ENCODE measurements around the gene BUD31. TPM values are rescaled to one million over a fixed set of nuclear protein-coding genes. Genes with fewer than 3 reads are reported as not detected.
A peak's percentile ranks its signal among the peaks of the same experiment; 100 is the strongest.
"Not testable (repeated sequence)": the region's sequence is repeated elsewhere in the genome, so short reads cannot be mapped to it uniquely, and the experiment has no call there.

Gene BUD31
- total and polyA plus RNA-seq, 5 experiments from 2014 or later, result 61.7 to 216 (median 151) TPM

DNA sequence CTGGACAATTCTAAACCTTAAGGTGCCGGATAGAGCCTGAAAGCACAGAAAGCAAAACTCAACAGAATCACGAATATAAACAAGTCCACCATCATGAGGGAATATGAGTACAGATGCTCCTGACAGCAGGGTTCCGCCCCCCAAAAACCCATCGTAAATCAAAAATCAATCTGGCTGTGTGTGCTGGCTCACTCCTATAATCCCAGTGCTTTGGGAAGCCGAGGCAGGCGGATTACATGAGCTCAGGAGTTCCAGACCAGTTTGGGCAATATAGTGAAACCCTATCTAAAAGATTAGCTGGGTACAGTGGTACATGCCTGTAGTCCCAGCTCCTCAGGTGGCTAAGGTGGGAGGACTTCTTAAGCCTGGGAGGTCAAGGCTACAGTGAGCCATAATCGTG, 12.2 kb downstream of the BUD31 start:
- peak overlapping the region in 2 of 10 donors; percentile 51 to 69 for H3K27ac Mint-ChIP-seq
- DNase-seq (no peak), ATAC-seq (peak in 1 of 2 donors; percentile 13)
- no peak overlapping the region for H3K4me3 Mint-ChIP-seq
- no peaks in the 10 kb centered on the region for H3K9me3 Mint-ChIP-seq
- POLR2A ChIA-PET, result no interaction called here
- H3K27me3 Mint-ChIP-seq, result no peaks in the 10 kb centered on the region
- H3K4me1 Mint-ChIP-seq, result peaks cover 0 to 7% (median 2%) of the 10 kb centered on the region in 4 donors
- H3K36me3 Mint-ChIP-seq, result peaks cover 0 to 85% (median 8%) of the 10 kb centered on the region in 3 donors

DNA sequence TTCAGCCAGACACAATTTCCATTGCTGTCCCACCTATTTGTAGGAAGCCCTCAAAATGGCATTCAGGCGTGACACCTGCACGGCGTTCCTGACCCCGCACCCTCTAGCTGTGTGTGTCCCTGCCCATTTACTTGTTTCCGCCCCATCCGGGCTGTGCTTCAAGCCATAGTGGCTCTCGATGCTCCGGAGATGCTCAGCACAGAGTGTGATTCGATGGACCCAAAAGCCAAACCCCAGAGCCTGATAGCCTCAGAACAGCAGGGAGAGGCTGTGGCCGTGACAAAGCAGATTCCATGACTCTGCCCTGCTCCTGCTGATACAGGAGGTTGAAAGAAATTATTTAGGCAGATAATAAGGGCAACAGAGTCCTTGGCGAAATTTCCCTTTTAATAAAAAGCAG, 13.4 kb downstream of the BUD31 start:
- peaks cover 0 to 7% (median under 1%) of the 10 kb centered on the region in 4 donors for H3K4me1 Mint-ChIP-seq
- POLR2A ChIA-PET, result interaction anchor here (0.6 to 0.7 kb wide), 4 partner anchors 16 to 105 kb away, joined by 3 to 4 read pairs (median 4); no protein-coding TSS in a partner anchor
- H3K9me3 Mint-ChIP-seq, result no peaks in the 10 kb centered on the region
- H3K36me3 Mint-ChIP-seq, result peaks cover 0 to 77% (median 5%) of the 10 kb centered on the region in 3 donors
- H3K27me3 Mint-ChIP-seq, result no peaks in the 10 kb centered on the region
- DNase-seq (no peak), ATAC-seq (no peak)
- no peak overlapping the region for H3K4me3 Mint-ChIP-seq
- H3K27ac Mint-ChIP-seq, result peak overlapping the region in 6 of 10 donors; percentile 14 to 90 (median 64)

DNA sequence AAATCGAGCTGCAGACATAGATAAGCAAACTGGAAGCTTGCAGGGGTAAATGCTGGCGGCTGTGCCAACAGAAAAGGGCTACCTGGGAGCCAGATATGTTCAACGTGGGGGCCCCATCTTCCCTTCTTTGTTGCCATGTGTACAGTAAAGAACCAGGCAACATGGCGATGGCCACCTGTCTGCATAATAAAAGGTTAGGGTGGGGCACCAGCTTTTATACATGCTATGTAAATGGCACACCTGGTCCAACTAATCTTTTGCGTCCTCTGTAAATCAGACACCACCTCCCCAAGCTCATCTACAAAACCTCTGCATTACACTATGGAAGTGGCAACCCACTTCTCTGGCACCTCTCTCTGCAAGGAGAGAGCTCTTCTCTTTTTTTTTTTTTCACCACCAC, 13.9 kb downstream of the BUD31 start:
- H3K27ac Mint-ChIP-seq, result peak overlapping the region in 3 of 10 donors; percentile 17 to 61 (median 55)
- no peaks in the 10 kb centered on the region for H3K9me3 Mint-ChIP-seq
- ATAC-seq (no peak), DNase-seq (no peak)
- H3K4me3 Mint-ChIP-seq, result no peak overlapping the region
- no peaks in the 10 kb centered on the region for H3K27me3 Mint-ChIP-seq
- peaks cover 0 to 72% (median under 1%) of the 10 kb centered on the region in 3 donors for H3K36me3 Mint-ChIP-seq
- POLR2A ChIA-PET, result interaction anchor here (0.6 to 0.7 kb wide), 4 partner anchors 15 to 105 kb away, joined by 3 to 4 read pairs (median 4); no protein-coding TSS in a partner anchor
- H3K4me1 Mint-ChIP-seq, result peaks cover 0 to 4% (median under 1%) of the 10 kb centered on the region in 4 donors

DNA sequence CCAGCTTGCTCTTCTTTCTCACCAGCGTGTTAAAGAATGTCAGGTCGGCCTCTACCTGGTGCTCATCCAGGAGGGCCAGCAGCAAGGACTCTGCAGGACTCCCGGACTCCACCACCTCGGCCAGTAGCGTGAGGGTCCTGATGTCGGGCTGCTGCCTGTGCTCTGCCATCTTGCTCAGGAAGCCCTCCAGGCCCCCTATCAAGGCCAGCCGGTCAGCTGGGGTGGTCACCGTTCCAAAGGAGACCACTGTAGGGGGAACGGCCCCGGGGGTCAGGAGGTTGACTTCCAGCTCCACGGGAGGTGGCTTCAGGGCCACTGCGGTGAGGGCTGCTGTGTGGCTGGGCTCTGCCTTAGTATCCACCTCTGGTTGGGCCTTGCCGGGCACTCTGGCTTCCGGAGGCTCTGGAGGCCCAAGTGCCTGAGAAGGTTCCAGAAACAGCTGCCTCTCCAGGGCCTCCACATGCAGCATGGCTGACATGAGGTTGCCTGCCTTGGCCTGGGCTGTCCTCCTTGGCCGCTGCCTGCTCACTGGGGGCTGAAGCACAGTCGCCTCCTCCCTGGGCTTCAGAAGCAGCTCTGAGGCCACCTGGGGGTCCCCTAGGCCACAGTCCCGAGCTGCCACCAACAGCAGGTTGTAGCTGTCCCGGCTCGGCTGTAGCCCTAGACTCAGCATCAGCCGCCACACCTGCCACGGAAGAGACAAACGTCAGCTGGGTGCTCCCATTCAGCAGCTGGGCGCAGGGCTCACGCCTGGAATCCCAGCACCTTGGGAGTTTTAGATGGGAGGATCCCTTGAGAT, 16.4 kb downstream of the BUD31 start:
- DNase-seq (no peak), ATAC-seq (no peak)
- POLR2A ChIA-PET, result interaction anchor here (0.9 to 1.1 kb wide), 2 partner anchors 25 to 53 kb away, joined by 3 to 6 read pairs; no protein-coding TSS in a partner anchor
- peaks cover 0 to 14% (median under 1%) of the 10 kb centered on the region in 4 donors for H3K4me1 Mint-ChIP-seq
- H3K4me3 Mint-ChIP-seq, result no peak overlapping the region
- H3K27me3 Mint-ChIP-seq, result no peaks in the 10 kb centered on the region
- no peaks in the 10 kb centered on the region for H3K9me3 Mint-ChIP-seq
- H3K36me3 Mint-ChIP-seq, result peaks cover 0 to 59% (median 1%) of the 10 kb centered on the region in 3 donors
- peak overlapping the region in 2 of 10 donors; percentile 40 to 77 for H3K27ac Mint-ChIP-seq

DNA sequence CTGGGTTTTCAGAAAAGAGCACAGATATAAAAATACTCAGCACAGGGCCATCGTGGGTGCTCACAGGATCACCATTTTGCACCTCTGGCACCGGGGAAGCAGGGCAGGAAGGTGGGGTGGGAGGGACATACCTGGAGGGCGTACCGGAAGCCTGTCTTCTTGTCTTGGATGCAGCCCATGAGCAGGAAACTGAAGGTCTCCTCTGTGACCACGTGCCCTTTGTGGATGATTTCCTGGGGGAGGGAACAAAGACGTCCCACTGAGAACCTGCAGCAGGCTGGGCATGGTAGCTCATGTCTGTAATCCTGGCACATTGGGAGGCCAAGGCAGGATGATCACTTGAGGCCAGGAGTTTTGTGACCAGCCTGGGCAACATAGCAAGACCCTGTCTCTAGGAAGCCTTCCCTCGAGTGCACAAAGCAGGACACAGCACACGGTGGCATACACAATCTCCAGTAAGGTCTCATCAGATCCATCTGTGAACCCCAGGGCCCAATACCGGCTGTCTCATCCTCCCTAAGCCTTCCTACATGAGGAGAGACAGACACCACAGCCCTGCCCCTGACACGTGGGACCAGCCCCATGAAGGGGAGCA, 20.3 kb downstream of the BUD31 start:
- Mint-ChIP-seq H3K9me3 (no peaks in the 10 kb centered on the region), H3K36me3 (peaks cover 0 to 64% (median 6%) of the 10 kb centered on the region in 3 donors), H3K27me3 (no peaks in the 10 kb centered on the region), H3K4me1 (peaks cover 0 to 9% (median 1%) of the 10 kb centered on the region in 4 donors), H3K27ac (peak overlapping the region in 7 of 10 donors; percentile 40 to 84 (median 76)), H3K4me3 (peak overlapping the region in 2 of 10 donors; percentile 11 to 13)
- POLR2A ChIA-PET, result no interaction called here
- DNase-seq (peak in 5 of 10 donors; percentile 8 to 40 (median 25)), ATAC-seq (peak; percentile 69 to 87)

DNA sequence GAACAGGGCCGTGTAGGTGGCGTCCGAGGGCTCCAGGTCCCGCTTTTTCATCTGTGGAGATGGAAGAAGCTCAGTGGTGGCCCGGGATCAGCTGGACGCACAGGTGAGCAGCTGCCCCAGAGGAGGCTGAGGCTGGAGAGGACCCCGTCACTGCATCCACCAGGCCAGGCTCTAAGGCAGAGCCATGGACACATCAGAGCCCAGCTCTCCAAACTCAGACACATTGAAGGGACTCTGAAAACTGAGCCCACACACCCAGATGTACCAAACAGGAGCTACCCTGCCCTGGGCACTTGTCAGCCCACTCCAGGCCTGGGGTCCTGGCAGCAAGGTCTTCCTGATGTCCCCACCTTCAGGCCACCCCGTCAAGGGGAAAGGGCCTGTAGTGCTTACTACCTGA, 21.0 kb downstream of the BUD31 start:
- Mint-ChIP-seq H3K36me3 (peaks cover 0 to 66% (median 6%) of the 10 kb centered on the region in 3 donors), H3K9me3 (no peaks in the 10 kb centered on the region), H3K4me1 (peaks cover 0 to 9% (median 1%) of the 10 kb centered on the region in 4 donors), H3K4me3 (no peak overlapping the region), H3K27ac (no peak overlapping the region), H3K27me3 (no peaks in the 10 kb centered on the region)
- DNase-seq (no peak), ATAC-seq (no peak)
- POLR2A ChIA-PET, result no interaction called here

DNA sequence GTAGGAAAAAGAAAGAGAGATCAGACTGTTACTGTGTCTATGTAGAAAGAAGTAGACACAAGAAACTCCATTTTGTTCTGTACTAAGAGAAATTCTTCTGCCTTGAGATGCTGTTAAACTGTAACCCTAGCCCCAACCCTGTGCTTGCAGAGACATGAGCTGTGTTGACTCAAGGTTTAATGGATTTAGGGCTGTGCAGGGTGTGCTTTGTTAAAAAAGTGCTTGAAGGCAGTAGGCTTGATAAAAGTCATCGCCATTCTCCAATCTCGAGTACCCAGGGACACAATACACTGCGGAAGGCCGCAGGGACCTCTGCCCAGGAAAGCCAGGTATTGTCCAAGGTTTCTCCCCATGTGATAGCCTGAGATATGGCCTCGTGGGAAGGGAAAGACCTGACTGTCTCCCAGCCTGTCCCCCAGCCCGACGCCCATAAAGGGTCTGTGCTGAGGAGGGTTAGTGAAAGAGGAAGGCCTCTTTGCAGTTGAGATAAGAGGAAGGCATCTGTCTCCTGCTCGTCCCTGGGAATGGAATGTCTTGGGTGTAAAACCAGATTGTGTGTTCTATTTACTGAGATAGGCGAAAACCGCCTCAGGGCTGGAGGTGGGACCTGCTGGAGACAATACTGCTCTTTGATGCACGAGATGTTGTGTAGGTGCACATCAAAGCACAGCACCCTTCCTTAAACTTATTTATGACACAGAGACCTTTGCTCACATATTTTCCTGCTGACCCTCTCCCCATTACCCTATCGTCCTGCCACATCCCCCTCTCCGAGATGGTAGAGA, 23.2 kb downstream of the BUD31 start:
- ATAC-seq, POLR2A ChIA-PET, H3K9me3 Mint-ChIP-seq, H3K4me3 Mint-ChIP-seq, H3K27me3 Mint-ChIP-seq: not testable (repeated sequence)
- peak in 1 of 10 donors; percentile 15 for DNase-seq
- Mint-ChIP-seq H3K27ac (peak overlapping the region in 2 of 10 donors; percentile 53 to 58), H3K36me3 (peaks cover 0 to 58% (median 9%) of the 10 kb centered on the region in 3 donors), H3K4me1 (peaks cover 0 to 14% (median 5%) of the 10 kb centered on the region in 4 donors)

DNA sequence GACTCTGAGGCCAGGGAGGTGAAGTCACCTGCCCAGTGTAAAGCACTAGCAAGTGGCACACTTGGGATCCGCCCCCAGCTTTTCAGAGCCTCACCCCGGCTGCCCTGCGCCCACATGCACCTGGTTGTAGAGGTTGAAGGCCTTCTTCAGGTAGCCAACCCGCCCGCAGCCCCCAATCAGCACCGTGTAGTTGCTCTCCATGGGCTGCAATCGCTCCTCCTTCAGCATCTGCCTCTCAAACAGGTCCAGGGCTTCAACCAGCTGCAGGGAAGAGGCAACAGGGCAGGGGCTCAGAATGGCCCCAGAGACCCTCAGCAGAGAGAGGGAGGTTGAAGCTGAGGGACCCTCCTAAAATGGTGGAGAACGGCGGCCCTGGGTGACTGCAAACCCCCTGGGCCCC, 24.4 kb downstream of the BUD31 start:
- Mint-ChIP-seq H3K4me3 (no peak overlapping the region), H3K9me3 (no peaks in the 10 kb centered on the region), H3K27me3 (no peaks in the 10 kb centered on the region), H3K4me1 (peaks cover 0 to 22% (median 11%) of the 10 kb centered on the region in 4 donors), H3K36me3 (peaks cover 0 to 53% (median 9%) of the 10 kb centered on the region in 3 donors), H3K27ac (peak overlapping the region in 2 of 10 donors; percentile 53 to 68)
- ATAC-seq (no peak), DNase-seq (peak in 1 of 10 donors; percentile 58)
- POLR2A ChIA-PET, result interaction anchor here (0.5 to 0.6 kb wide), 2 partner anchors 17 to 54 kb away, joined by 3 to 5 read pairs; no protein-coding TSS in a partner anchor

DNA sequence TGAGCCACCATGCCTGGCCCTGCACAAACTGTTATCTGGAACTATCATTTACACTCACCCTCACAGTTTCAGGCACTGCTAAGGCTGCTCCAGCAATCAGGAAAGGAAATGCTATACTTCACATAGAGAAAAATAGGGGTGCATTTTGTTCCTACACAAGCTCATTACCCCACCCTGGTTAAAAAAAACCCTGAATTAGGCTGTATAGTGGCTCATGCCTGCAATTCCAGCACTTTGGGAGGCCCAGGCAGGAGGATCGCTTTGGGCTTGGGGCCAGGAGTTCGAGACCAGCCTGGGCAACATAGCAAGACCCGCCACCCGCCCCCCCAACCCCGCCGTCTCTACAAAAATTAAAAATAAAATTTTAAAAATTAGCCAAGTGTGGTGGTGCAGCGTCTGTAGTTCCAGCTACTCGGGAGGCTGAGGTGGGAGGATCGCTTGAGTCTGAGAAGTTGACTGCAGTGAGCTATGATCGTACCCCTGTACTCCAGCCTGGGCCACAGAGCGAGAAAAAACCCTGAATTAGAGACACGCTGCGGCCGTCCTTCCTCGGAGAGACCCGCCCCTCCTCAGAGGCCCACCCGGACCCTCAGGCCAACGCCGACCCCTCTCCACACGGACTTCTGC, 29.3 kb downstream of the BUD31 start:
- H3K4me1 Mint-ChIP-seq, result peaks cover 20 to 46% (median 40%) of the 10 kb centered on the region in 4 donors
- no peaks in the 10 kb centered on the region for H3K27me3 Mint-ChIP-seq
- POLR2A ChIA-PET, result interaction anchor here (0.5 to 3.2 kb wide), 12 partner anchors 15 to 122 kb away, joined by 3 to 24 read pairs (median 4); partner anchors contain the start of genes ATP5MF, BUD31, FAM200A and PDAP1
- peak overlapping the region; percentile 90 to 99 (median 96) for H3K4me3 Mint-ChIP-seq
- H3K9me3 Mint-ChIP-seq, result no peaks in the 10 kb centered on the region
- ATAC-seq (peak; percentile 27 to 46), DNase-seq (no peak)
- H3K27ac Mint-ChIP-seq, result peak overlapping the region; percentile 87 to 97 (median 96)
- H3K36me3 Mint-ChIP-seq, result peaks cover 0 to 30% (median 10%) of the 10 kb centered on the region in 3 donors

DNA sequence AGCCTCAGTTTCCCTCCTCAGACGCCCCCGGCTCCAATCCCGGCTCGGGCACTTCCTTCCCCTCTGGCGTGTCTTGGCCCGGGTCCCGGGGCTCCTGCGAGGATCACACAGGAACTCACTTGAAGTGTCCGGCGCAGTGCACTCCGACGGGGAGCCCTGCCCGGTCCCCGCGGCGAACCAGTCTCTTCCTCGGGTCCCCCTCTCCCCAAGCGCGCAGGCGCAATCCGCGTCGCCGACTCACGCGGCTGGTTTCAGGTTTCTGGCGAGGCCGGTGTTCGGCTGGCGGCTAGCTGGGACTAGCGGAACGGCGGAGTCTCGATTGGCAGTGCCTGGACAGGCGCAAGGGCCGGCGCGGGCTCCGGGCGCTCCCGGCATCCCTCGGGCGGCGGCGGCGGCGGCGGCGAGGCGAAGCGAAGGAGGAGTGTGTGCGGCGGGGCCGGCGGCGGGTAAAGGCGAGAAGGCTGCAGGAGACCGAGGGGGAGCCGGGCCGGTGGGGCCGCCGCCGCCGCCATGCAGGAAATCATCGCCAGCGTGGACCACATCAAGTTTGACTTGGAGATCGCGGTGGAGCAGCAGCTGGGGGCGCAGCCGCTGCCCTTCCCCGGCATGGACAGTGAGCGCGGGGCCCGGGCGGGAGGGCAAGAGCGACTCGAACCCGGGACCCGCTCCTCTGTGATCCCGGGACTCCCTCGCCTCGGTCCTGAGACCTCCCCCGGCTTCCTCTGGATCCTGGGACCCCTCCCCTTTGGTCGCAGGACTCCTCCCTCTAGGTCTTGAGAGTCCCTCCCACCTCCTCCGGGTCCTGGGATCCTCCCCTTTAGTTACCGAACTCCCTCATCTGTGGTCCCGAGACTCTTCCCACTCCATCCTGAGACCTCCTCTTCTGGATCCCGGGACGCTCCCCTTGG, 30.1 kb downstream of the BUD31 start, which contains the start of the genes CPSF4 and PTCD1:
Gene CPSF4 (plus strand): TSS at position 371 of the 908 bp plus-strand sequence. CDS start 140 bp downstream, at position 511.
Gene PTCD1 (minus strand): TSS at position 226 of the 908 bp plus-strand sequence. CDS start 3,556 bp downstream, outside the sequence.
- DNase-seq, result peak; percentile 72 to 91 (median 80)
- H3K27me3 Mint-ChIP-seq, result no peaks in the 10 kb centered on the region
- H3K9me3 Mint-ChIP-seq, result no peaks in the 10 kb centered on the region
- peaks cover 0 to 29% (median 7%) of the 10 kb centered on the region in 3 donors for H3K36me3 Mint-ChIP-seq
- H3K27ac Mint-ChIP-seq, result peak within 1 kb of the TSS; percentile 91 to 98 (median 96)
- POLR2A ChIA-PET, result interaction anchor here (0.5 to 3.2 kb wide), 12 partner anchors 27 to 121 kb away, joined by 3 to 24 read pairs (median 4); partner anchors contain the start of genes ATP5MF, BUD31, FAM200A and PDAP1
- peak; percentile 83 to 89 for ATAC-seq
- H3K4me1 Mint-ChIP-seq, result peaks cover 22 to 50% (median 43%) of the 10 kb centered on the region in 4 donors
- peak within 1 kb of the TSS; percentile 90 to 99 (median 96) for H3K4me3 Mint-ChIP-seq
